NCI-H2107 treated with DMSO at 0.1 percent for 48 hours (cell line): ENCODE measurements around the gene SPDYE4.

Experiments used
- DNase-seq: peaks from one replicate; lab custom pipeline; 2025; ENCODE audit not compliant: unreplicated experiment; lab: John Stamatoyannopoulos, UW

SPDYE4 gene

DNA sequence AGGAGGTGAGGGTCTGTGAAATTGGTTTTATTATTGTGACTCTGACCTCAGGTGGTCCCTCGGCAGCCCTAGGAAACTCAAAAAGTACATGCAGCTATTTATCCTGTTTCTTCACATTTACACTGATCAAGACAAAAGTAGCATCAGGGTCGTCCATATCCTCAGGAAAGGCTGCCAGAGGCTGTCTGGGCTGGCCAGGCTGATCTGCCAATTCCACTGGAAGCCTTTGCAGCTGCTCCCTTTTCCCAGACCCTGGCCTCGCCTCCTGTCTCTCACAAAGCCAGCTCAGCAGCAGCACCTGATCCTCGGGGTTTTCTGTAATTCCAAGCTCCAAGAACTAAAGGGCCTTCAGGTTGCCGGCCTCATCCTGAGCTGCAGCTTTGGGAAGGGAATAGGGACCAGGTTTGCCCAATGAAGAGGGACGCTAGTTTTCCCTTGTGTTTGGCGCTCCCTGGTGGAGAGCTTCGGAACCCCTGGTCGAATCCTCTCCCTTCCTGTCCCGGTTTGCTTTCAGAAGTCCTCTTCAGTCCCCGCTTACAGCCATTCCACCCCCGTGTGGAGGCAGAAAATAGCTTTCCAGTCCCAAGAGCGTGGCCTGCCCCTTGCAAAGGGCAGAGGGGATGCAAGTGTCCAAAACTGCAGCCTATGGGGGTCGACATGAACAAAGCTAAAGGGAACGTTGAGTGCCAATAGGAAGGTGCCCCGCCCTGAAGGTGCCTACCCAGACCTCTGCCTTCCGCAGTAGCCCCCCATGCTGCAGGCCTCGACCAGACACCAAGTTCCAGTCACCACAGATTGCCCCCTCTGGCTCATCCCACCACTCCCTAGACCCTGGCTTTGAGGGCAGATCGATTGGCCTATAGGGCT is 27.4 kb upstream of the SPDYE4 start:
- no peak for DNase-seq

DNA sequence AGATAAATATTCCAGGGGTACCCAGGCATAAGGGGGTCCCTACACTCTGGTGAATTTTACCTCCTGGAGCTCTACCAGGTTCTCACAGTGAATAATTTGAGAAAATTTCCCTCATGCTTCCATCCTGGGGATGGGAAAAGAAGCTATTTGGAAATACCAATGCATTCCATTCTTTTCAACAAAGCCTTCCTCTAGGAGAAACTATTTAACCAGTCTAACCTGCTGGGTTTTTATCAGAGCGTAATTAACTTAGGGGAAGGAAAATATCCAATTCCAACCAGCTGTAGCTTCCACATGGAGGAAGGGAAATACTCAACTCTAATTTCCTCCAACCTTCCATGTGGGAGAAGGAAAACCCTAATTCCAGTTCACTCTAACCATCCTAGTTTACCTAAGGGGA is 23.8 kb upstream of the SPDYE4 start:
- no peak for DNase-seq

- DNase-seq, result no peak
Measured at GRCh38 chr17:8781776-8782175, 23.4 kb upstream of the SPDYE4 start.

GRCh38 chr17:8776881-8777280 is 18.5 kb upstream of the SPDYE4 start:
- DNase-seq, result no peak

- no peak for DNase-seq
Measured at GRCh38 chr17:8776248-8776647, 17.9 kb upstream of the SPDYE4 start.

GRCh38 chr17:8766731-8767130 is 8.4 kb upstream of the SPDYE4 start:
- DNase-seq, result no peak

DNA sequence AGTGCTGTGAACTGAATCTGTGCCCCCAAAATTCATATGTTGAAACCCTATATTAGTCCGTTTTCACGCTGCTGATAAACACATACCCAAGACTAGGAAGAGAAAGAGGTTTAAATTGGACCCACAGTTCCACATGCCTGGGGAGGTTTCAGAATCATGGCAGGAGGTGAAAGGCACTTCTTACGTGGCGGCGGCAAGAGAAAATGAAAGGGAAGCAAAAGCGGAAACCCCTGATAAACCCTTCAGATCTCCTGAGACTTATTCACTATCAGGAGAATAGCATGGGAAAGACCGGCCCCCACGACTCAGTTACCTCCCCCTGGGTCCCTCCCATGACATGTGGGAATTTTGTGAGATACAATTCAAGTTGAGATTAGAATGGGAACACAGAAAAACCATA is 3.7 kb upstream of the SPDYE4 start:
- DNase-seq, result no peak

DNA sequence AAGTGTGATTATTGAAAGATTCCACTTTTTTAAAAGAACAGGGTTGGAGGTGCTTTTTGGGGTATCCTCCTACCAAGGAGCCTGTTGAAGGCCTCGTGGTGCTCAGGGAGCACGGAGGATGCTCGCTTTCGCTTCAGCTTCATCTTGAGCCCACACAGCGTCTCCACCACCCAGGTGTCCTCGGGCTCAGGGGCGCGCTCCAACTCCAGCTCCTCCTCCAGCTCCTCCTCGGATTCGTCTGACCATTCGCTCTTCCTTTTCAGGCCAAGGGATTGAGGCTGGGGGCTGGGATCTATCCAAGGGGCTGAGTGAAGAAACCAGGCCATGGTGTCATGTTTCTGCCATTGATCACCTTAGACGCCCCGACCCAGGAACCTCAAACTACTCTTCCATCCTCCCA is 1.2 kb downstream of the SPDYE4 start:
- DNase-seq, result no peak

GRCh38 chr17:8755590-8756255 is 2.6 kb downstream of the SPDYE4 start:
- no peak for DNase-seq

DNA sequence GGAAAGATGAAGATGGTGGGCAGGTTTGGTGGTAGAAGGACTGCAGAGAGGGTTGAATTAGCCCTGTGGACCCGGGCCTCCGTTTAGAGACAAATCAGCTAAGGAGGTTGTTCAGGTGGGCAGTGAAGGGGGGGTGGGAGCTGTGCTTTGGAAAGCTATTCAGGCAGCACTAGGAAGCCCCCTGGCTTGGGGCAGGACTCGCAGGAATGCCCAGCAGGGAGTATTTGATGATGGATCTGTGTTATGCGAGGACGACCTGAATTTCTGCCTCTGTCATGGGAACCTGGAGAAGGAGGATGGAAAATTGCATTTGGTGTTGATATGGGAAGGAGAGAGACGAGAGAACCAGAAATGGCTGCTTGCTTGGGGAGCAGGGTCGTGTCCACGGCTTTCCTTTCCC is 3.5 kb downstream of the SPDYE4 start:
- no peak for DNase-seq

DNA sequence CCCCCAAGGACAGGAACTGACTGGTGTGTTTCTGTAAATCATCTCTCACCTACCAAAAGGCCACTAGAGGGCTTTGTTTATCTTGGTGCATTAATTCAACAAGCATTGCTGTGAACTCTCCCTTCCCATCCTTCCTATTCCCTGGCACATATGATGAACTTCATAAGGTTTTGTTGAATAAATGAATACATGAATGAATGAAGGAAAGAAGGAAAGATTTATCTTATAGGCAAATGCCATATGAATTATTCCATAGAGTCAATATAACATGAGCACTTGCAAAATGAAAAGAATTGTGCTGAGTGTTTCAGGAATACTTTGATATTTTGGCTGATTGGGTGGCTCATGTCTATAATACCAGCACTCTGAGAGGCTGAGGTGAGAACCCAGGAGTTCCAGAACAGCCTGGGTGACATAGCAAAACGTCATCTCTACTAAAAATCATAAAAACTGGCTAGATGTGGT is 4.3 kb downstream of the SPDYE4 start:
- no peak for DNase-seq

GRCh38 chr17:8753136-8753975 is 5.0 kb downstream of the SPDYE4 start:
- no peak for DNase-seq

DNA sequence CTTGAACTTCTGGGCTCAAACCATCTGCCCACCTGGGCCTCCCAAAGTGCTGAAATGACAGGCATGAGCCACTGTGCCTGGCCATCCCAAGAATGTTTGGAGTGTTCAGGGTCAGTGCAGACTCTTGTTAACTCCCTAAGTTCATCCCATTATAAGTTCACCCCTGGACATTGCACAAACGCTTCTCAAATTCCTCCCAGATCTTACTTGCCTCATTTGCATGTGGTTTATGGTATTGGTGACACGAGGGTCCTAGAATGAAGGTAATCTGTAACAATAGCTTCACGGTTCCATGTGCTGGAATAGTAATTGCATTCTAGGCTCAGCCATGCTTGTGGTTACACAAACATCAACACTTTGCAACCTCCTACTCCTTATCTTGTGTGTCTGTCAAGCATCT is 8.7 kb downstream of the SPDYE4 start:
- DNase-seq, result no peak

- DNase-seq, result no peak
Measured at GRCh38 chr17:8747742-8748141, 10.6 kb downstream of the SPDYE4 start.

- no peak for DNase-seq
Measured at GRCh38 chr17:8746501-8747236, 11.7 kb downstream of the SPDYE4 start.

DNA sequence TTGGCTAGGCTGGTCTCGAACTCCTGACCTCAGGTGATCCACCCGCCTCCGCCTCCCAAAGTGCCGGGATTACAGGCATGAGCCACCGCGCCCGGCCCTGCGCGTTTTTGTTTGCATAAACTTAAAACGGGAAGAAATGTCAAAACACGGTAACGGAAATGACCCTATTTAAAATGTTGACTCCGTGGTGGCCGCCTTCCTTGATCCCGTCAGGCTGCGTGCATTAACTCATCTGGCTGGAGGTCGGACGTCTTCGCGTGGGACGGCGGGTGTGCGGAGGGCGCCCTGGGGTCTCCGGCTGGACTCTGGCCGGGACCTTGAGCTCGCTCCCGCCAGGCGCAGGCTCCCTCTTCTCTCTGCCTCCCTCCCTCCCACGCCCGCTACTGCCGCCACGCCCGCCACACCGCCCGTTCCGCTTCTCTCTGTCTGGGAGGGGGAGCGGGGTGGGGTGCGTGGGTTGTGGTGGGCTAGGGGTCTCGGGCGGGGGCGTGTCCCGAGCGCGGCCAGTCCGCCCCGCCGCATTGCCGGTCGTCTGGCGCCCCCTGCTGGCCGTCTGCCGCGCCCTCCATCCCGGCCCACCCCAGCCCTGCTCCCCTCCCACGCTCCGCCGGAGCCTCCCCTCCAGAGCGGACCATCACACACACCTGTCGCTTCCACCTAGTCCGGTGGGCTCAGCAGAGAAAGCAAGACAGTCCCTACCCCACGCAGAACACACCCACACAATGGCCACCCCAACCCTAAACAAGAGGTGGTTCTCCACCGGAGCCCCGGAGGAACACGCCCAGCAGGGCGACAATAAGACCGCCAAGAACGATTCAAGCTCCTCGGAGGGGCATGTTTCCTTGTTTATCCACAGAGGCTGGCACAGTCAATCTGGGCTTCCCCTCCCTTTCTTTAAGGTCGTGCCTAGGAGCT is 12.5 kb downstream of the SPDYE4 start:
- DNase-seq, result no peak

GRCh38 chr17:8744086-8744785 is 14.1 kb downstream of the SPDYE4 start:
- no peak for DNase-seq

GRCh38 chr17:8742819-8743218 is 15.5 kb downstream of the SPDYE4 start:
- no peak for DNase-seq

- DNase-seq, result no peak
Measured at GRCh38 chr17:8742274-8742673, 16.1 kb downstream of the SPDYE4 start.
